Measurements from ENCODE around the gene AAMDC.

AAMDC gene

DNA sequence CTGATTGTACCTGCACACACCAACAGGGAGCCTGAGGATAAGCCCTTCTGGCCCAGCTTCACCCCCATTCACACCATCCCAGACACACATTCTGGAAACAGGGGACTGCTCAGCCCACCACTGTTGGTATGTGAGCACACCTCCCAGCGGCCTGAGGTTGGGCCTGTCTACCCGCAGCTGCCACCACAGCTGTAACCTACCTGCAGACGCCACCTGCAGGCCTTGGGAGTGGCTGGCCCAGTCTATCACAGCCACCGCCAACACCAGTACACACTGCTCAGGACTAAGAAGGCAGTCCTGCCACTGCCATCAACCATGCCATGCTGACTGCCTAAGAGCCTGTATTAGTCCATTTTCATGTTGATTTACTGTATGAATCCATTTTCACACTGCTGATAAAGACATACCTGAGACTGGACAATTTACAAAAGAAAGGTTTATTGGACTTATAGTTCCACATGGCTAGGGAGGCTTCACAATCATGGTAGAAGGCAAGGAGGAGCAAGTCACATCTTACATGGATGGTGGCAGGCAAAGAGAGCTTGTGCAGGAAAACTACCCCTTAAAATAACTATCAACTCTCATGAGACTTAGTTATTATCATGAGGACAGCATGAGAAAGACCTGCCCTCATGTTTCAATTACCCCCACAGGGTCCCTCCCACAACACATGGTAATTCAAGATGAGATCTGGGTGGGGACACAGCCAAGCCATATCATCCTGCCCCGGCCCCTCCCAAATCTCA, 31.0 kb upstream of the AAMDC start:
- no peak for DNase-seq
- Histone ChIP-seq H3K27me3 (replicated peaks; ENCODE audit: control insufficient read depth, insufficient read depth, low read length, poor library complexity, severe bottlenecking) (no peaks in the 10 kb centered on the region), H3K9me3 (ENCODE audit: control insufficient read depth, low read length) (no peaks in the 10 kb centered on the region), H3K36me3 (ENCODE audit: control insufficient read depth, insufficient read depth, low read length) (no peaks in the 10 kb centered on the region), H3K4me3 (ENCODE audit: insufficient read depth, low read depth, low read length, poor library complexity, severe bottlenecking) (no peak overlapping the region), H3K27ac (ENCODE audit: insufficient read depth, low read length, poor library complexity, severe bottlenecking) (no peak overlapping the region), H3K4me1 (ENCODE audit: control insufficient read depth, insufficient read depth, low read length, poor library complexity, severe bottlenecking) (peaks cover 2% of the 10 kb centered on the region)

DNA sequence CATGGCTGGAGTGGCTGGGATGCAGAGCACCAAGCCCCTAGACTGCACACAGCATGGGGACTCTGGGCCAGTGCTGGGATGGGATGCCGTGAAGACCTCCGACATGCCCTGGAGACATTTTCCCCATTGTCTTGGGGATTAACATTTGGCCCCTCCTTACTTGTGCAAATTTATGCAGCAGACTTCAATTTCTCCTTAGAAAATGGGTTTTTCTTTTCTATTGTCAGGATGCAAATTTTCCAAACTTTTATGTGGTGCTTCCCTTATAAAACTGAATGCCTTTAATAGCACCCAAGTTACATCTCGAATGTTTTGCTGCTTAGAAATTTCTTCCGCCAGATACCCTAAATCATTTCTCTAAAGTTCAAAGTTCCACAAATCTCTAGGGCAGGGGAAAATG, 29.6 kb upstream of the AAMDC start:
- DNase-seq: no peak
- peaks cover 2% of the 10 kb centered on the region for H3K4me1 ChIP-seq (ENCODE audit: control insufficient read depth, insufficient read depth, low read length, poor library complexity, severe bottlenecking)
- H3K36me3 ChIP-seq (ENCODE audit: control insufficient read depth, insufficient read depth, low read length): no peaks in the 10 kb centered on the region
- H3K4me3 ChIP-seq (ENCODE audit: insufficient read depth, low read depth, low read length, poor library complexity, severe bottlenecking): no peak overlapping the region
- H3K27ac ChIP-seq (ENCODE audit: insufficient read depth, low read length, poor library complexity, severe bottlenecking): no peak overlapping the region
- no peaks in the 10 kb centered on the region for H3K27me3 ChIP-seq (replicated peaks; ENCODE audit: control insufficient read depth, insufficient read depth, low read length, poor library complexity, severe bottlenecking)
- no peaks in the 10 kb centered on the region for H3K9me3 ChIP-seq (ENCODE audit: control insufficient read depth, low read length)

DNA sequence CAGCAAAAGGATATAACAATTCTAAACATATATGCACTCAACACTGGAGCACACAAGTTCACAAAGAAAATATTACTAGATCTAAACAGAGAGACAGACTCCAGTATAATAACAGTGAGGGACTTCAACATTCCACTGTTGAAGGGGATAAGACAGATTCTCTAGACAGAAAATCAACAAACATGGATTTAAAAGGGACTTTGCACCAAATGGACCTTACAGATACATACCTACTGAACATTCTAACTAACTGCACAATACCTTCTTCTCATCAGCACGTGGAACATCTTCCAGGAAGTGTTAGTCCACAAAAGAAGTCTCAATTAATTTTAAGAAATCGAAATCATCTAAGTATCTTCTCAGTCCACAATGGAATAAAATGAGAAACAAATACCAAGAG, 27.0 kb upstream of the AAMDC start:
- H3K27ac ChIP-seq (ENCODE audit: insufficient read depth, low read length, poor library complexity, severe bottlenecking): no peak overlapping the region
- no peak overlapping the region for H3K4me3 ChIP-seq (ENCODE audit: insufficient read depth, low read depth, low read length, poor library complexity, severe bottlenecking)
- H3K4me1 ChIP-seq (ENCODE audit: control insufficient read depth, insufficient read depth, low read length, poor library complexity, severe bottlenecking): no peaks in the 10 kb centered on the region
- DNase-seq: no peak
- H3K9me3 ChIP-seq (ENCODE audit: control insufficient read depth, low read length): no peaks in the 10 kb centered on the region
- no peaks in the 10 kb centered on the region for H3K27me3 ChIP-seq (replicated peaks; ENCODE audit: control insufficient read depth, insufficient read depth, low read length, poor library complexity, severe bottlenecking)
- H3K36me3 ChIP-seq (ENCODE audit: control insufficient read depth, insufficient read depth, low read length): no peaks in the 10 kb centered on the region

DNA sequence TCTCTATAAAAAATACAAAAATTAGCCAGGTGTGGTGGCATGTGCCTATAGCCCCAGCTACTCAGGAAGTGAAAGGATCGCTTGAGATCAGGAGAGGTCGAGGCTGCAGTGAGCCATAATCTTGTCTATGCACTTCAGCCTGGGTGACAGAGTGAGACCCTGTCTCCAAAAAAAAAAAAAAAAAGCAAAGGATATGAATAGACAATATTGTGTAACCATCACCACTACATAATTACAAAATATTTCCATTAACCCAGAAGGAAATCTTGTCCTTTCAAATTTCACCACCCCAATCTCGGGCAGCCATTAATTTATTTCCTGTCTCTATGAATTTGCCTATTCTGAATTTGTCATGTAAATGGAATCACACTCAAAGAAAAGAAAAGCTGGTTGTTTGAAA, 21.6 kb upstream of the AAMDC start:
- no peak for DNase-seq
- Histone ChIP-seq H3K9me3 (ENCODE audit: control insufficient read depth, low read length) (no peaks in the 10 kb centered on the region), H3K27ac (ENCODE audit: insufficient read depth, low read length, poor library complexity, severe bottlenecking) (no peak overlapping the region), H3K27me3 (replicated peaks; ENCODE audit: control insufficient read depth, insufficient read depth, low read length, poor library complexity, severe bottlenecking) (no peaks in the 10 kb centered on the region), H3K4me1 (ENCODE audit: control insufficient read depth, insufficient read depth, low read length, poor library complexity, severe bottlenecking) (no peaks in the 10 kb centered on the region), H3K36me3 (ENCODE audit: control insufficient read depth, insufficient read depth, low read length) (no peaks in the 10 kb centered on the region), H3K4me3 (ENCODE audit: insufficient read depth, low read depth, low read length, poor library complexity, severe bottlenecking) (no peak overlapping the region)

DNA sequence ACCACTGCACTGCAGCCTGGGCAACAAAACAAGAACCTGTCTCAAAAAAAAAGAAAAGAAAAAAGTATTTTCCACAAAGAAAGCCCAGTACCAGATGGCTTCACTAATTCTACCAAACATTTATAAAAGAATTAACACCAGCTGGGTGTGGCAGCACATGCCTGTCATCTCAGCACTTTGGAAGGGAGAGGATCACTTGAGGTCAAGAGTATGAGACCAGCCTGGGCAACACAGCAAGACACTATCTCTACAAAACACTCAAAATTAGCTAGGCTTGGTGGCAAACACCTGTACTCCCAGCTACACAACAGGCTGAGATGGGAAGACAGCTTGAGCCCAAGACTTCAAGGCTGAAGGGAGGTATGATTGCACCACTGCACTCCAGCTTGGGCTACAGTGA, 20.5 kb upstream of the AAMDC start:
- Histone ChIP-seq H3K27me3 (replicated peaks; ENCODE audit: control insufficient read depth, insufficient read depth, low read length, poor library complexity, severe bottlenecking) (no peaks in the 10 kb centered on the region), H3K4me1 (ENCODE audit: control insufficient read depth, insufficient read depth, low read length, poor library complexity, severe bottlenecking) (no peaks in the 10 kb centered on the region), H3K4me3 (ENCODE audit: insufficient read depth, low read depth, low read length, poor library complexity, severe bottlenecking) (no peak overlapping the region), H3K36me3 (ENCODE audit: control insufficient read depth, insufficient read depth, low read length) (no peaks in the 10 kb centered on the region), H3K27ac (ENCODE audit: insufficient read depth, low read length, poor library complexity, severe bottlenecking) (no peak overlapping the region), H3K9me3 (ENCODE audit: control insufficient read depth, low read length) (no peaks in the 10 kb centered on the region)
- DNase-seq: no peak

DNA sequence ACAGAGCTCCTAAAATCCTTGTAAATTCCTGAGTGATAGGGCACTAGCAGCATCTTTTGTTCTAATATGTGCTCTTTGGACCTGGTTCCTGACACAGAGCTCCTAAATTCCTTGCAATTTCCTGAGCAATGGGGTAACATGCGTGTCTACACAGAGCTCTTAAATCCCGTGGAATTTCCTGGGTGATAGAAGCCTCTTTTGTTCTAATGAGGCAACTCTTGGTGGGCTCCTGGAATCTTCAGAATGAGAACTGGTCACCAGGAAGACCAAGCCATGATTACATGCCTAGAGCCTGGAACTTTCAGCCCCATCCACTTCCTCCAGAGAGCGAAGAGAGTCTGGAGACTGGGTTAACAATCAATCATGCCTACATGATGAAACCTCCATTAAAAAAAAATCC, 19.5 kb upstream of the AAMDC start:
- no peaks in the 10 kb centered on the region for H3K27me3 ChIP-seq (replicated peaks; ENCODE audit: control insufficient read depth, insufficient read depth, low read length, poor library complexity, severe bottlenecking)
- no peak overlapping the region for H3K4me3 ChIP-seq (ENCODE audit: insufficient read depth, low read depth, low read length, poor library complexity, severe bottlenecking)
- no peak overlapping the region for H3K27ac ChIP-seq (ENCODE audit: insufficient read depth, low read length, poor library complexity, severe bottlenecking)
- H3K4me1 ChIP-seq (ENCODE audit: control insufficient read depth, insufficient read depth, low read length, poor library complexity, severe bottlenecking): no peaks in the 10 kb centered on the region
- no peaks in the 10 kb centered on the region for H3K9me3 ChIP-seq (ENCODE audit: control insufficient read depth, low read length)
- no peak for DNase-seq
- H3K36me3 ChIP-seq (ENCODE audit: control insufficient read depth, insufficient read depth, low read length): no peaks in the 10 kb centered on the region

DNA sequence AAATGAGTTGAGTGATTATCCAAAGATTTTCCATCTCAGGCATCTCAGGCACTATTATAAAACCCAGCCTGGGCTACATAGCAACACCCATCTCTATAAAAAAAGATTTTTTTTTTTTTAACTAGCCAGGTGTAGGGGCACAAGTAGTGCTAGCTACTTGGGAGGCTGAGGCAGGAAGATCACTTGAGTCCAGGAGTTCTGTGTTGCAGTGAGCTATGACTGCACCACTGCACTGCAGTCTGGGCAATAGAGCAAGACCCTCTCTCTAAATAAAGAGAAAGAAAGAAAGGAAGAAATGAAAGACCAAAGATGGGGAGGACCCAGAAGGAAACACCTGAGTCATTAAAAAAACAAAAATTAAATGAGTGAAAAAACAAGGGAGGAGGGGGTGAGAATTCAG, 14.5 kb upstream of the AAMDC start:
- Histone ChIP-seq H3K9me3 (ENCODE audit: control insufficient read depth, low read length) (no peaks in the 10 kb centered on the region), H3K27me3 (replicated peaks; ENCODE audit: control insufficient read depth, insufficient read depth, low read length, poor library complexity, severe bottlenecking) (no peaks in the 10 kb centered on the region), H3K4me1 (ENCODE audit: control insufficient read depth, insufficient read depth, low read length, poor library complexity, severe bottlenecking) (no peaks in the 10 kb centered on the region), H3K27ac (ENCODE audit: insufficient read depth, low read length, poor library complexity, severe bottlenecking) (no peak overlapping the region), H3K4me3 (ENCODE audit: insufficient read depth, low read depth, low read length, poor library complexity, severe bottlenecking) (no peak overlapping the region), H3K36me3 (ENCODE audit: control insufficient read depth, insufficient read depth, low read length) (no peaks in the 10 kb centered on the region)
- no peak for DNase-seq

DNA sequence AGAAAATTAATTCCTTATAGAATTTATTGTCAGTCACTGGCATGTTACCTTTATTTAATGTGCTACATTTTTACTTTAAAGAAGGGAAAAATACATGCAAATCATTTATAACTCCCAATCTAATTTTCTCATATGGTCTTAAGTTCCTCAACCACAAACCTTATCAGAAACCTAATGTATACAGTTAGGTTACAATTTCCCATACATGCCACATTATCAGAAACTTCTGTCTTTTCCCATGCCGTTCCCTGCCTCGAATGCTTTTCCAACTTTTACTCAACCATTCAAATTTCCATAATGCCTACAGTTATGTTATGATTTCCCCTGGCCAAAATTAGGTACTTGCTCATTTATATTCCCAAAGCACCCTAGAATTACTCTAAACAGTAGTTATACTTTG, 14.0 kb upstream of the AAMDC start:
- no peak for DNase-seq
- Histone ChIP-seq H3K9me3 (ENCODE audit: control insufficient read depth, low read length) (no peaks in the 10 kb centered on the region), H3K27ac (ENCODE audit: insufficient read depth, low read length, poor library complexity, severe bottlenecking) (no peak overlapping the region), H3K4me1 (ENCODE audit: control insufficient read depth, insufficient read depth, low read length, poor library complexity, severe bottlenecking) (no peaks in the 10 kb centered on the region), H3K36me3 (ENCODE audit: control insufficient read depth, insufficient read depth, low read length) (no peaks in the 10 kb centered on the region), H3K4me3 (ENCODE audit: insufficient read depth, low read depth, low read length, poor library complexity, severe bottlenecking) (no peak overlapping the region), H3K27me3 (replicated peaks; ENCODE audit: control insufficient read depth, insufficient read depth, low read length, poor library complexity, severe bottlenecking) (no peaks in the 10 kb centered on the region)

DNA sequence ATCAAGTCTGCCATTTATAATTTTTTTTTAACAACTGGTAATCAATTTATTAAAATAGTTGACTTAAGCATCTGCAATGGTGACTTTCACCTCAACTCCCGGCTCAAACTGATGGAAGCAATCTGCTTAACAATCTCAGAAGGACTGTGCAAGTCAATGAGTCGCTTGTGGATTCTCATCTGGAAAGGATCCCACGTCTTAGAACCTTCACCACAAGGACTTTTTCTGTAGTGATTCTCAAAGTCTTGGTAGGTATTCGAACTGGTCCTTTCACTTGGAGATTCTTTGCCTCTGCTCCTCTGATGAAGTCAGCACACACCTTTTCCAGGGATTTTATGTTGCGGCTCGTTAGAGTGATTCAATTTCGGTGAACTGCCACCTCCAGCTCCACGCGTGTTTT, 7.7 kb upstream of the AAMDC start:
- H3K27ac ChIP-seq (ENCODE audit: insufficient read depth, low read length, poor library complexity, severe bottlenecking): no peak overlapping the region
- H3K36me3 ChIP-seq (ENCODE audit: control insufficient read depth, insufficient read depth, low read length): no peaks in the 10 kb centered on the region
- no peaks in the 10 kb centered on the region for H3K27me3 ChIP-seq (replicated peaks; ENCODE audit: control insufficient read depth, insufficient read depth, low read length, poor library complexity, severe bottlenecking)
- H3K9me3 ChIP-seq (ENCODE audit: control insufficient read depth, low read length): no peaks in the 10 kb centered on the region
- H3K4me1 ChIP-seq (ENCODE audit: control insufficient read depth, insufficient read depth, low read length, poor library complexity, severe bottlenecking): peaks cover 3% of the 10 kb centered on the region
- no peak overlapping the region for H3K4me3 ChIP-seq (ENCODE audit: insufficient read depth, low read depth, low read length, poor library complexity, severe bottlenecking)
- DNase-seq: no peak

DNA sequence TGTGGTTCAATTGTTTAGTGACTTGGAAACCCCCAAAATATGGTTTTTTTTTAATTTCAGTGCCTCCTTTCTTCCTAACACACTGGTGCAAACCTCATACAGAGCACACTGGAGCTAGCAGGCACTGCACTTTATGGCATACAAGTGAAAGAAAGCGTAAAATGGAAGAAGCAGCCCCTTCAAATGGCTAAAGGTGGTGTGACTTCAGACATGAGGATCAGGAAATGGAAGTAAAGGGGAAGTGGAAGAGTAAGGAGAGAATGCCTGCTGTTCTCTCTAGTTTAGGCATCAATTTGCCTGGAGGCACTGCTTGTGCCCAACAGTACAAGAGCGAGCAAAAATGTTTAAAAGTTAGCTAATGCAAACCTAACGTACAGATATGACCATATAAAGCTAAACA, 6.1 kb upstream of the AAMDC start:
- Histone ChIP-seq H3K36me3 (ENCODE audit: control insufficient read depth, insufficient read depth, low read length) (no peaks in the 10 kb centered on the region), H3K27me3 (replicated peaks; ENCODE audit: control insufficient read depth, insufficient read depth, low read length, poor library complexity, severe bottlenecking) (no peaks in the 10 kb centered on the region), H3K4me3 (ENCODE audit: insufficient read depth, low read depth, low read length, poor library complexity, severe bottlenecking) (no peak overlapping the region), H3K9me3 (ENCODE audit: control insufficient read depth, low read length) (no peaks in the 10 kb centered on the region), H3K4me1 (ENCODE audit: control insufficient read depth, insufficient read depth, low read length, poor library complexity, severe bottlenecking) (peaks cover 10% of the 10 kb centered on the region), H3K27ac (ENCODE audit: insufficient read depth, low read length, poor library complexity, severe bottlenecking) (no peak overlapping the region)
- DNase-seq: no peak

Measured in effector memory CD4-positive, alpha-beta T cell (primary cell).